WTC11 (cell line): ENCODE data around the gene CAPZB. TPM values are rescaled to one million over a fixed set of nuclear protein-coding genes. Genes with fewer than 3 reads are reported as not detected.
A peak's percentile ranks its signal among the peaks of the same experiment; 100 is the strongest.

ENCODE experiments used
- ATAC-seq: fragments of 200-7000 bp; cut with Tn5 transposase; 2 replicates; pipeline ENCODE4 v1.10.0; 2021; ENCODE audit warnings: mild to moderate bottlenecking, moderate library complexity
- CTCF ChIA-PET: fragments of 300-600 bp; sonication (Branson Sonifier 250); formaldehyde crosslinking; loops from one replicate; lab custom pipeline; 2021; ENCODE audit warnings: antibody characterized with exemption; lab: Charles Lee
- POLR2A ChIA-PET: fragments of 350-600 bp; sonication (Branson Sonifier 250); formaldehyde crosslinking; loops from one replicate; lab custom pipeline; 2021; ENCODE audit warnings: antibody characterized with exemption; lab: Charles Lee
- DNase-seq: peaks from one replicate; pipeline ENCODE4 v3.0.0; 2021; ENCODE audit warnings: low spot score
- H3K27ac Mint-ChIP-seq: 2 replicates; pipeline ENCODE4 v1.8.0; 2021; ENCODE audit warnings: mixed read lengths
- H3K27me3 Mint-ChIP-seq: 2 replicates; pipeline ENCODE4 v1.8.0; 2021; ENCODE audit warnings: low read depth, mild to moderate bottlenecking, moderate library complexity, mixed read lengths
- H3K36me3 Mint-ChIP-seq: 2 replicates; pipeline ENCODE4 v1.8.0; 2021; ENCODE audit warnings: mixed read lengths
- H3K4me1 Mint-ChIP-seq: 2 replicates; pipeline ENCODE4 v1.8.0; 2022; ENCODE audit warnings: mixed read lengths
- H3K4me3 Mint-ChIP-seq: 2 replicates; pipeline ENCODE4 v1.8.0; 2021; ENCODE audit warnings: mild to moderate bottlenecking, moderate library complexity, mixed read lengths
- H3K9me3 Mint-ChIP-seq: 2 replicates; pipeline ENCODE4 v1.8.0; 2021; ENCODE audit warnings: mixed read lengths
- ATF2 ChIP-seq: sonication (generic); formaldehyde crosslinking; IDR thresholded peaks from 2 replicates; pipeline ENCODE4 v1.8.1; 2022; ENCODE audit warnings: low read depth, missing genetic modification reagents, borderline replicate concordance
- CDX4 ChIP-seq: fragments of 250-450 bp; sonication (Bioruptor Pico); IDR thresholded peaks from 2 replicates; pipeline ENCODE4 v1.9.0; 2021; ENCODE audit warnings: moderate library complexity, mild to moderate bottlenecking, inconsistent platforms, borderline replicate concordance
- CREB1 ChIP-seq: sonication (generic); formaldehyde crosslinking; IDR thresholded peaks from 2 replicates; pipeline ENCODE4 v1.8.0; 2023; ENCODE audit warnings: mild to moderate bottlenecking, missing genetic modification reagents
- ESRRA ChIP-seq: sonication (generic); formaldehyde crosslinking; IDR thresholded peaks from 2 replicates; pipeline ENCODE4 v1.8.1; 2022; ENCODE audit warnings: mild to moderate bottlenecking, missing genetic modification reagents, borderline replicate concordance
- FOXP1 ChIP-seq: sonication (generic); formaldehyde crosslinking; IDR thresholded peaks from 2 replicates; pipeline ENCODE4 v1.8.0; 2022; ENCODE audit warnings: missing genetic modification reagents, mild to moderate bottlenecking, moderate library complexity, borderline replicate concordance
- IRF1 ChIP-seq: sonication (generic); formaldehyde crosslinking; IDR thresholded peaks from 2 replicates; pipeline ENCODE4 v1.8.0; 2023; ENCODE audit warnings: missing genetic modification reagents
- JAZF1 ChIP-seq: fragments of 250-450 bp; sonication (Bioruptor Pico); IDR thresholded peaks from 2 replicates; pipeline ENCODE4 v1.9.0; 2021; ENCODE audit warnings: moderate library complexity, mild to moderate bottlenecking, inconsistent platforms
- NFE2L1 ChIP-seq: sonication (generic); formaldehyde crosslinking; IDR thresholded peaks from 2 replicates; pipeline ENCODE4 v1.8.1; 2023; ENCODE audit warnings: missing genetic modification reagents
- NFYB ChIP-seq: sonication (generic); formaldehyde crosslinking; conservative IDR thresholded peaks from 2 replicates; pipeline ENCODE4 v1.8.0; 2022; ENCODE audit warnings: low read depth, missing genetic modification reagents
- NR1H2 ChIP-seq: sonication (generic); formaldehyde crosslinking; IDR thresholded peaks from 2 replicates; pipeline ENCODE4 v1.9.0; 2021; ENCODE audit warnings: mild to moderate bottlenecking, moderate library complexity, missing genetic modification reagents
- NR3C1 ChIP-seq: sonication (generic); formaldehyde crosslinking; conservative IDR thresholded peaks from 2 replicates; pipeline ENCODE4 v1.8.1; 2023; ENCODE audit warnings: low read depth, mild to moderate bottlenecking, missing genetic modification reagents
- RELA ChIP-seq: sonication (generic); formaldehyde crosslinking; IDR thresholded peaks from 2 replicates; pipeline ENCODE4 v1.8.1; 2022; ENCODE audit warnings: missing genetic modification reagents, mild to moderate bottlenecking, borderline replicate concordance
- SMAD3 ChIP-seq: sonication (generic); formaldehyde crosslinking; IDR thresholded peaks from 2 replicates; pipeline ENCODE4 v1.8.0; 2022; ENCODE audit warnings: missing genetic modification reagents, mild to moderate bottlenecking, borderline replicate concordance
- SMAD4 ChIP-seq: sonication (generic); formaldehyde crosslinking; IDR thresholded peaks from 2 replicates; pipeline ENCODE4 v1.8.0; 2022; ENCODE audit warnings: mild to moderate bottlenecking, missing genetic modification reagents
- TCF7 ChIP-seq: sonication (generic); formaldehyde crosslinking; IDR thresholded peaks from 2 replicates; pipeline ENCODE4 v1.8.0; 2022; ENCODE audit warnings: mild to moderate bottlenecking, low read depth, missing genetic modification reagents, moderate library complexity
- TEAD4 ChIP-seq: sonication (generic); formaldehyde crosslinking; IDR thresholded peaks from 2 replicates; pipeline ENCODE4 v1.8.0; 2022; ENCODE audit warnings: mild to moderate bottlenecking, missing genetic modification reagents
- TP53 ChIP-seq: sonication (generic); formaldehyde crosslinking; IDR thresholded peaks from 2 replicates; pipeline ENCODE4 v1.8.1; 2023; ENCODE audit warnings: mild to moderate bottlenecking, missing genetic modification reagents
- ZBTB21 ChIP-seq: sonication (generic); formaldehyde crosslinking; IDR thresholded peaks from 2 replicates; pipeline ENCODE4 v1.8.1; 2023; ENCODE audit warnings: mild to moderate bottlenecking, missing genetic modification reagents, borderline replicate concordance
- ZNF138 ChIP-seq: sonication (generic); formaldehyde crosslinking; conservative IDR thresholded peaks from 2 replicates; pipeline ENCODE4 v1.8.1; 2022; ENCODE audit warnings: mild to moderate bottlenecking, moderate library complexity, missing genetic modification reagents
- ZNF416 ChIP-seq: fragments of 250-450 bp; sonication (Bioruptor Pico); IDR thresholded peaks from 2 replicates; pipeline ENCODE4 v1.9.0; 2021; ENCODE audit warnings: mild to moderate bottlenecking, inconsistent platforms
- total RNA-seq: library from RNA; stranded (reverse); gene quantifications from 3 replicates; pipeline ENCODE4 v1.2.3, GENCODE V29; 2021
- TF ChIP-seq, protein P1 (sequence below): sonication (generic); formaldehyde crosslinking; IDR thresholded peaks from 2 replicates; pipeline ENCODE4 v1.8.1; 2022; ENCODE audit warnings: missing genetic modification reagents, borderline replicate concordance
- TF ChIP-seq, protein P2 (sequence below): fragments of 250-450 bp; sonication (Bioruptor Pico); IDR thresholded peaks from 2 replicates; pipeline ENCODE4 v1.8.0; 2021; ENCODE audit warnings: mild to moderate bottlenecking
- TF ChIP-seq, protein P3 (sequence below): sonication (generic); formaldehyde crosslinking; IDR thresholded peaks from 2 replicates; pipeline ENCODE4 v1.8.0; 2022; ENCODE audit warnings: mild to moderate bottlenecking, missing genetic modification reagents
- TF ChIP-seq, protein P4 (sequence below): sonication (generic); formaldehyde crosslinking; IDR thresholded peaks from 2 replicates; pipeline ENCODE4 v1.8.1; 2023; ENCODE audit warnings: mild to moderate bottlenecking, missing genetic modification reagents, moderate library complexity
- TF ChIP-seq, protein P5 (sequence below): sonication (generic); formaldehyde crosslinking; IDR thresholded peaks from 2 replicates; pipeline ENCODE4 v1.8.0; 2022; ENCODE audit warnings: missing genetic modification reagents

The CAPZB gene
- total RNA-seq, 1 experiment from 2014 or later, result 348 TPM

DNA sequence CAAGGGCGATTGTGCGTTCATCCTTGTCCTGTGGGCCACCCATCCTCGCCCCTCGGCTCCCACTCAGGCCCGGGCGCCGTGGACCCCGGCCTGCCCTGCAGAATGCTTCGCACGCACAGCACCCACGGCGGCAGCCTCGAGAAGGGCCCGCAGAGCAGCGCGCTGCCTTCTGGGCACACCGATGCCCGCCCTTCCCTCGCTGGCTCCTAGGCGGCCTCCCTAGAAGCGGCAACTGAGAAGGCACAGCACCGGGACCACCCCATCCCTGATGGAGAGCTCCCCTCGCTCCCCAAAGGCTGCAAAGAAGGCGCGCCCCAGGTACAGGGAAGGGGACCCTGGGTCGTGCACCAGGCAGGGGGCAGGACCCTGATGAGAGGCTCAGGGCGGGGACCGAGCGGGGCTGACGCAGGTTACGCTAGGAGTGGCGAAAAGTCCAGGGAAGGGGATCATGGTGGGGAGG is 971 bp downstream of the CAPZB start:
- peak; percentile 0; the same call in 1 of the 2 replicates for ATAC-seq
- Mint-ChIP-seq H3K27ac (peak overlapping the region; percentile 93), H3K9me3 (no peaks in the 10 kb centered on the region), H3K36me3 (peaks cover 16% of the 10 kb centered on the region), H3K4me3 (peak overlapping the region; percentile 94), H3K27me3 (no peaks in the 10 kb centered on the region; the same call in 1 of the 2 replicates), H3K4me1 (peaks cover 67% of the 10 kb centered on the region)
- POLR2A ChIA-PET, result interaction anchor here (0.6 kb wide), 1 partner anchor 162 kb away, joined by 3 read pairs; no protein-coding TSS in a partner anchor
- CTCF ChIA-PET, result interaction anchor here (0.6 to 1.3 kb wide), 3 partner anchors 18 to 227 kb away, joined by 3 to 4 read pairs (median 3); no protein-coding TSS in a partner anchor
- DNase-seq, result peak; percentile 33
- TF ChIP-seq NR3C1 (no peak), TP53 (CRISPR knock-in tag) (no peak), SMAD4 (CRISPR knock-in tag) (no peak), ESRRA (CRISPR knock-in tag) (no peak), ZNF416 (CRISPR knock-in tag) (no peak), RELA (CRISPR knock-in tag) (no peak; the same call in 1 of the 2 replicates), ZBTB21 (CRISPR knock-in tag) (no peak), SMAD3 (CRISPR knock-in tag) (no peak), CDX4 (CRISPR knock-in tag) (no peak), FOXP1 (peak; percentile 80), NR1H2 (no peak), TCF7 (CRISPR knock-in tag) (0 out of 2 replicates have a peak, but pooled peaks have one; percentile 43), IRF1 (no peak), NFE2L1 (CRISPR knock-in tag) (0 out of 2 replicates have a peak, but pooled peaks have one; percentile 47), ATF2 (CRISPR knock-in tag) (no peak), JAZF1 (CRISPR knock-in tag) (no peak), NFYB (CRISPR knock-in tag) (no peak), TEAD4 (CRISPR knock-in tag) (no peak), ZNF138 (CRISPR knock-in tag) (no peak), CREB1 (CRISPR knock-in tag) (no peak)
- TF ChIP-seq, protein P1, sequence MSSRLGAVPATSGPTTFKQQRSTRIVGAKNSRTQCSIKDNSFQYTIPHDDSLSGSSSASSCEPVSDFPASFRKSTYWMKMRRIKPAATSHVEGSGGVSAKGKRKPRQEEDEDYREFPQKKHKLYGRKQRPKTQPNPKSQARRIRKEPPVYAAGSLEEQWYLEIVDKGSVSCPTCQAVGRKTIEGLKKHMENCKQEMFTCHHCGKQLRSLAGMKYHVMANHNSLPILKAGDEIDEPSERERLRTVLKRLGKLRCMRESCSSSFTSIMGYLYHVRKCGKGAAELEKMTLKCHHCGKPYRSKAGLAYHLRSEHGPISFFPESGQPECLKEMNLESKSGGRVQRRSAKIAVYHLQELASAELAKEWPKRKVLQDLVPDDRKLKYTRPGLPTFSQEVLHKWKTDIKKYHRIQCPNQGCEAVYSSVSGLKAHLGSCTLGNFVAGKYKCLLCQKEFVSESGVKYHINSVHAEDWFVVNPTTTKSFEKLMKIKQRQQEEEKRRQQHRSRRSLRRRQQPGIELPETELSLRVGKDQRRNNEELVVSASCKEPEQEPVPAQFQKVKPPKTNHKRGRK (CRISPR knock-in tag), result no peak
- TF ChIP-seq, protein P2, sequence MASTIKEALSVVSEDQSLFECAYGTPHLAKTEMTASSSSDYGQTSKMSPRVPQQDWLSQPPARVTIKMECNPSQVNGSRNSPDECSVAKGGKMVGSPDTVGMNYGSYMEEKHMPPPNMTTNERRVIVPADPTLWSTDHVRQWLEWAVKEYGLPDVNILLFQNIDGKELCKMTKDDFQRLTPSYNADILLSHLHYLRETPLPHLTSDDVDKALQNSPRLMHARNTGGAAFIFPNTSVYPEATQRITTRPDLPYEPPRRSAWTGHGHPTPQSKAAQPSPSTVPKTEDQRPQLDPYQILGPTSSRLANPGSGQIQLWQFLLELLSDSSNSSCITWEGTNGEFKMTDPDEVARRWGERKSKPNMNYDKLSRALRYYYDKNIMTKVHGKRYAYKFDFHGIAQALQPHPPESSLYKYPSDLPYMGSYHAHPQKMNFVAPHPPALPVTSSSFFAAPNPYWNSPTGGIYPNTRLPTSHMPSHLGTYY (CRISPR knock-in tag), result no peak
- TF ChIP-seq, protein P3, sequence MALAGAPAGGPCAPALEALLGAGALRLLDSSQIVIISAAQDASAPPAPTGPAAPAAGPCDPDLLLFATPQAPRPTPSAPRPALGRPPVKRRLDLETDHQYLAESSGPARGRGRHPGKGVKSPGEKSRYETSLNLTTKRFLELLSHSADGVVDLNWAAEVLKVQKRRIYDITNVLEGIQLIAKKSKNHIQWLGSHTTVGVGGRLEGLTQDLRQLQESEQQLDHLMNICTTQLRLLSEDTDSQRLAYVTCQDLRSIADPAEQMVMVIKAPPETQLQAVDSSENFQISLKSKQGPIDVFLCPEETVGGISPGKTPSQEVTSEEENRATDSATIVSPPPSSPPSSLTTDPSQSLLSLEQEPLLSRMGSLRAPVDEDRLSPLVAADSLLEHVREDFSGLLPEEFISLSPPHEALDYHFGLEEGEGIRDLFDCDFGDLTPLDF (CRISPR knock-in tag), result no peak
- TF ChIP-seq, protein P4, sequence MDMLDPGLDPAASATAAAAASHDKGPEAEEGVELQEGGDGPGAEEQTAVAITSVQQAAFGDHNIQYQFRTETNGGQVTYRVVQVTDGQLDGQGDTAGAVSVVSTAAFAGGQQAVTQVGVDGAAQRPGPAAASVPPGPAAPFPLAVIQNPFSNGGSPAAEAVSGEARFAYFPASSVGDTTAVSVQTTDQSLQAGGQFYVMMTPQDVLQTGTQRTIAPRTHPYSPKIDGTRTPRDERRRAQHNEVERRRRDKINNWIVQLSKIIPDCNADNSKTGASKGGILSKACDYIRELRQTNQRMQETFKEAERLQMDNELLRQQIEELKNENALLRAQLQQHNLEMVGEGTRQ (CRISPR knock-in tag), result no peak
- TF ChIP-seq, protein P5, sequence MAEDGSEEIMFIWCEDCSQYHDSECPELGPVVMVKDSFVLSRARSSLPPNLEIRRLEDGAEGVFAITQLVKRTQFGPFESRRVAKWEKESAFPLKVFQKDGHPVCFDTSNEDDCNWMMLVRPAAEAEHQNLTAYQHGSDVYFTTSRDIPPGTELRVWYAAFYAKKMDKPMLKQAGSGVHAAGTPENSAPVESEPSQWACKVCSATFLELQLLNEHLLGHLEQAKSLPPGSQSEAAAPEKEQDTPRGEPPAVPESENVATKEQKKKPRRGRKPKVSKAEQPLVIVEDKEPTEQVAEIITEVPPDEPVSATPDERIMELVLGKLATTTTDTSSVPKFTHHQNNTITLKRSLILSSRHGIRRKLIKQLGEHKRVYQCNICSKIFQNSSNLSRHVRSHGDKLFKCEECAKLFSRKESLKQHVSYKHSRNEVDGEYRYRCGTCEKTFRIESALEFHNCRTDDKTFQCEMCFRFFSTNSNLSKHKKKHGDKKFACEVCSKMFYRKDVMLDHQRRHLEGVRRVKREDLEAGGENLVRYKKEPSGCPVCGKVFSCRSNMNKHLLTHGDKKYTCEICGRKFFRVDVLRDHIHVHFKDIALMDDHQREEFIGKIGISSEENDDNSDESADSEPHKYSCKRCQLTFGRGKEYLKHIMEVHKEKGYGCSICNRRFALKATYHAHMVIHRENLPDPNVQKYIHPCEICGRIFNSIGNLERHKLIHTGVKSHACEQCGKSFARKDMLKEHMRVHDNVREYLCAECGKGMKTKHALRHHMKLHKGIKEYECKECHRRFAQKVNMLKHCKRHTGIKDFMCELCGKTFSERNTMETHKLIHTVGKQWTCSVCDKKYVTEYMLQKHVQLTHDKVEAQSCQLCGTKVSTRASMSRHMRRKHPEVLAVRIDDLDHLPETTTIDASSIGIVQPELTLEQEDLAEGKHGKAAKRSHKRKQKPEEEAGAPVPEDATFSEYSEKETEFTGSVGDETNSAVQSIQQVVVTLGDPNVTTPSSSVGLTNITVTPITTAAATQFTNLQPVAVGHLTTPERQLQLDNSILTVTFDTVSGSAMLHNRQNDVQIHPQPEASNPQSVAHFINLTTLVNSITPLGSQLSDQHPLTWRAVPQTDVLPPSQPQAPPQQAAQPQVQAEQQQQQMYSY (CRISPR knock-in tag), result no peak
